OCI-LY7 (cell line): Measurements from ENCODE around the gene SLC13A3. TPM values are rescaled to one million over a fixed set of nuclear protein-coding genes. Genes with fewer than 3 reads are reported as not detected.

ENCODE experiments used
- BruUV-seq: library from RNA; stranded (reverse); fragments of 400-500 nt; replicated peaks from 2 replicates; lab custom pipeline; 2021; lab: Mats Ljungman, UMichigan
- CTCF ChIA-PET: fragments of 300-600 bp; sonication (Branson Sonifier 250); formaldehyde crosslinking; loops from one replicate; lab custom pipeline; 2022; ENCODE audit warnings: antibody characterized with exemption; ENCODE audit not compliant: unreplicated experiment; lab: Charles Lee
- POLR2A ChIA-PET: fragments of 300-600 bp; sonication (Branson Sonifier 250); formaldehyde crosslinking; loops from one replicate; lab custom pipeline; 2022; ENCODE audit warnings: antibody characterized with exemption; lab: Charles Lee
- DNase-seq: peaks from one replicate; pipeline ENCODE4 v3.0.0-alpha.2; 2015; ENCODE audit warnings: low spot score
- H2AFZ ChIP-seq: fragments of 200-600 bp; sonication (generic), shearing (Covaris generic); 2 replicates; pipeline ENCODE4 v1.6.1; 2014; ENCODE audit warnings: mild to moderate bottlenecking, antibody characterized with exemption, low read length, moderate library complexity
- H3K27ac ChIP-seq: fragments of 200-600 bp; sonication (generic); 2 replicates; pipeline ENCODE4 v1.5.1; 2014; ENCODE audit warnings: mixed run types, low read depth, mild to moderate bottlenecking, moderate library complexity, low read length, inconsistent platforms; ENCODE audit not compliant: poor library complexity, severe bottlenecking
- H3K36me3 ChIP-seq: fragments of 200-600 bp; sonication (generic); 2 replicates; pipeline ENCODE4 v1.6.1; 2014; ENCODE audit warnings: mild to moderate bottlenecking, antibody characterized with exemption, low read length, moderate library complexity, mixed read lengths; ENCODE audit not compliant: insufficient read depth
- H3K4me1 ChIP-seq: fragments of 200-600 bp; sonication (generic); 2 replicates; pipeline ENCODE4 v1.5.1; 2014; ENCODE audit warnings: mild to moderate bottlenecking, low read length; ENCODE audit not compliant: insufficient read depth, poor library complexity, severe bottlenecking
- H3K4me2 ChIP-seq: fragments of 200-600 bp; sonication (generic); 2 replicates; pipeline ENCODE4 v1.6.1; 2014; ENCODE audit warnings: mild to moderate bottlenecking, low read length
- H3K4me3 ChIP-seq: fragments of 200-600 bp; sonication (generic); 2 replicates; pipeline ENCODE4 v1.5.1; 2014; ENCODE audit warnings: mild to moderate bottlenecking, low read depth, low read length; ENCODE audit not compliant: poor library complexity, severe bottlenecking
- H3K79me2 ChIP-seq: fragments of 200-600 bp; sonication (generic); 2 replicates; pipeline ENCODE4 v1.6.1; 2016; ENCODE audit warnings: low read depth, mild to moderate bottlenecking, low read length, moderate library complexity, mixed read lengths; ENCODE audit not compliant: insufficient read depth
- H3K9me2 ChIP-seq: fragments of 200-600 bp; sonication (generic); 2 replicates; pipeline ENCODE4 v1.6.1; 2016; ENCODE audit warnings: mild to moderate bottlenecking, low read length, mixed read lengths; ENCODE audit not compliant: insufficient read depth
- H3K9me3 ChIP-seq: fragments of 200-600 bp; sonication (generic); 2 replicates; pipeline ENCODE4 v1.6.1; 2014; ENCODE audit warnings: mild to moderate bottlenecking, mixed run types, low read length, mixed read lengths
- H4K20me1 ChIP-seq: fragments of 200-600 bp; sonication (generic); 2 replicates; pipeline ENCODE4 v1.6.1; 2014; ENCODE audit warnings: mild to moderate bottlenecking, antibody characterized with exemption, low read length, moderate library complexity, mixed read lengths; ENCODE audit not compliant: insufficient read depth
- CTCF ChIP-seq: fragments of 200-600 bp; sonication (generic); conservative IDR thresholded peaks from 2 replicates; pipeline ENCODE4 v1.5.1; 2014; ENCODE audit warnings: mild to moderate bottlenecking, antibody characterized with exemption, low read length, moderate library complexity, mixed read lengths
- EZH2phosphoT487 ChIP-seq: fragments of 200-600 bp; sonication (generic); IDR thresholded peaks from 2 replicates; pipeline ENCODE4 v1.6.1; 2018; ENCODE audit warnings: low read depth, borderline replicate concordance, mild to moderate bottlenecking, mixed run types, antibody characterized with exemption, low read length, moderate library complexity, mixed read lengths
- intact Hi-C: fragments of 100-400 bp; cut with micrococcal nuclease; formaldehyde crosslinking; loops from one replicate; pipeline ENCODE4 v1.10.0; 2022; ENCODE audit not compliant: unreplicated experiment
- total RNA-seq, 2 experiments: library from RNA; depleted of rRNA in 1 of 2; stranded (reverse); fragments of >200 nt in 1 of 2; shearing (Covaris generic) in 1 of 2; gene quantifications; 2 replicates each; pipeline ENCODE4 v1.2.3, GENCODE V29; 2014 to 2022

The SLC13A3 gene
- total RNA-seq, 2 experiments from 2014 or later = not detected

- Histone ChIP-seq H3K27ac (no peak overlapping the region), H3K9me2 (no peaks in the 10 kb centered on the region), H4K20me1 (no peaks in the 10 kb centered on the region), H3K4me3 (no peak overlapping the region), H3K4me2 (no peak overlapping the region), H3K36me3 (no peaks in the 10 kb centered on the region), H3K9me3 (no peaks in the 10 kb centered on the region), H3K4me1 (no peaks in the 10 kb centered on the region), H3K79me2 (no peaks in the 10 kb centered on the region), H2AFZ (no peak overlapping the region)
- intact Hi-C loops = no loop called here
- CTCF ChIA-PET = no interaction called here
- no peak for TF ChIP-seq CTCF
- TF ChIP-seq EZH2phosphoT487 = no peak
- no TSS peak for BruUV-seq
- POLR2A ChIA-PET = no interaction called here
- no peak for DNase-seq
Observed at GRCh38 chr20:46605978-46606816, 45.1 kb downstream of the SLC13A3 start.

GRCh38 chr20:46605181-46605580 is 46.1 kb downstream of the SLC13A3 start:
- Histone ChIP-seq H3K9me2 (no peaks in the 10 kb centered on the region), H3K4me1 (no peaks in the 10 kb centered on the region), H4K20me1 (no peaks in the 10 kb centered on the region), H3K4me3 (no peak overlapping the region), H3K79me2 (no peaks in the 10 kb centered on the region), H3K27ac (no peak overlapping the region), H3K4me2 (no peak overlapping the region), H3K36me3 (no peaks in the 10 kb centered on the region), H2AFZ (no peak overlapping the region), H3K9me3 (no peaks in the 10 kb centered on the region)
- TF ChIP-seq CTCF (no peak), EZH2phosphoT487 (no peak)
- no TSS peak for BruUV-seq
- no peak for DNase-seq
- ChIA-PET POLR2A (no interaction called here), CTCF (no interaction called here)
- intact Hi-C loops = no loop called here

GRCh38 chr20:46604551-46605133 is 46.6 kb downstream of the SLC13A3 start:
- CTCF ChIA-PET = no interaction called here
- BruUV-seq = no TSS peak
- POLR2A ChIA-PET = no interaction called here
- Histone ChIP-seq H3K9me3 (no peaks in the 10 kb centered on the region), H3K9me2 (no peaks in the 10 kb centered on the region), H4K20me1 (no peaks in the 10 kb centered on the region), H3K36me3 (no peaks in the 10 kb centered on the region), H3K4me2 (no peak overlapping the region), H3K27ac (no peak overlapping the region), H3K4me3 (no peak overlapping the region), H2AFZ (no peak overlapping the region), H3K79me2 (no peaks in the 10 kb centered on the region), H3K4me1 (no peaks in the 10 kb centered on the region)
- TF ChIP-seq EZH2phosphoT487 (no peak), CTCF (no peak)
- no peak for DNase-seq
- intact Hi-C loops = no loop called here
